SU-DHL-6 (cell line): ENCODE data around the gene EHMT2.

ENCODE experiments used
- CTCF ChIP-seq: fragments of 200-600 bp; sonication (generic); IDR thresholded peaks from one replicate; pipeline ENCODE4 v1.5.1; 2017; ENCODE audit warnings: antibody characterized with exemption, mild to moderate bottlenecking, low read length, moderate library complexity; ENCODE audit not compliant: insufficient read depth, poor library complexity, severe bottlenecking
- EZH2phosphoT487 ChIP-seq: fragments of 200-600 bp; sonication (generic), shearing (Covaris generic); conservative IDR thresholded peaks from 2 replicates; pipeline ENCODE4 v1.6.1; 2018; ENCODE audit warnings: mild to moderate bottlenecking, antibody characterized with exemption, low read length, moderate library complexity, mixed read lengths

- no peak for TF ChIP-seq CTCF
- TF ChIP-seq EZH2phosphoT487, result no peak
Observed at GRCh38 chr6:31865205-31866118, 32.0 kb downstream of the EHMT2 start.
